Heart right ventricle (tissue), 16 donors: Measurements from ENCODE around the gene OGFR. TPM values are rescaled to one million over a fixed set of nuclear protein-coding genes. Genes with fewer than 3 reads are reported as not detected.

Experiments used
- ATAC-seq, 8 donors: fragments of 200-7000 bp; cut with Tn5 transposase; one replicate each; pipeline ENCODE4 v1.9.1; 2020; ENCODE audit warnings: mild to moderate bottlenecking in 8 of 8, moderate library complexity in 8 of 8, moderate number of reproducible peaks in 1 of 8
- DNase-seq, 2 donors: peaks; one replicate each; pipeline ENCODE4 v3.0.0-alpha.2; 2020
- H3K27ac ChIP-seq, 10 donors: fragments of 200-600 bp; sonication (generic) in 2 of 10; one replicate each; pipeline versions ENCODE4 v1.5.0 to v1.8.0; 2020 to 2022; ENCODE audit warnings: mild to moderate bottlenecking in 3 of 10
- H3K27me3 ChIP-seq, 7 donors: fragments of 200-600 bp; one replicate each; pipeline ENCODE4 v1.8.0; 2021 to 2022; ENCODE audit warnings: mild to moderate bottlenecking in 2 of 7
- H3K36me3 ChIP-seq, 9 donors: fragments of 200-600 bp; sonication (generic) in 1 of 9; one replicate each; pipeline versions ENCODE4 v1.5.0 to v1.8.0; 2020 to 2022; ENCODE audit warnings: mild to moderate bottlenecking in 2 of 9
- H3K4me1 ChIP-seq, 9 donors: fragments of 200-600 bp; sonication (generic) in 1 of 9; one replicate each; pipeline versions ENCODE4 v1.5.0 to v1.8.0; 2020 to 2022; ENCODE audit warnings: mild to moderate bottlenecking in 4 of 9
- H3K4me3 ChIP-seq, 10 donors: fragments of 200-600 bp; sonication (generic) in 2 of 10; one replicate each; pipeline versions ENCODE4 v1.5.0 to v1.8.0; 2020 to 2022; ENCODE audit warnings: mild to moderate bottlenecking in 7 of 10, moderate library complexity in 2 of 10
- H3K9me3 ChIP-seq, 11 donors: fragments of 200-600 bp in 10 of 11; sonication (generic) in 2 of 11; one replicate each; pipeline versions ENCODE4 v1.5.0 to v1.8.0; 2013 to 2022; ENCODE audit warnings: mild to moderate bottlenecking in 2 of 11, control low read depth in 1 of 11, moderate library complexity in 1 of 11
- CTCF ChIP-seq, 9 donors: fragments of 200-600 bp; sonication (generic) in 2 of 9; IDR thresholded peaks; one replicate each; pipeline versions ENCODE4 v1.5.0 to v1.8.0; 2021 to 2022; ENCODE audit warnings: antibody characterized with exemption in 9 of 9, mild to moderate bottlenecking in 5 of 9, moderate library complexity in 1 of 9
- WGBS, 2 donors: extraction: QIAGEN DNeasy Blood & Tissue Kit; methylation state at CpG; one replicate each; pipeline ENCODE4 v1.1.7; 2013; ENCODE audit warnings: inconsistent platforms in 1 of 2; 5-methylcytosine and 5-hydroxymethylcytosine counted together
- intact Hi-C, 10 donors: fragments of 100-400 bp; cut with DNase I; formaldehyde crosslinking; loops; one replicate each; pipeline versions ENCODE4 v1.11.1 to v1.14.2; 2022
- polyA plus RNA-seq, 2 donors: library from polyadenylated mRNA; stranded (reverse); fragments of 200-250 nt; gene quantifications; one replicate each; pipeline ENCODE4 v1.2.3, GENCODE V29; 2013
- total RNA-seq, 10 donors: library from RNA; stranded (reverse); fragmentation: NEBNext Ultra II Directional in 3 of 10; extraction: Animal tissue kit (Norgen Biotek cat#: 25700) in 3 of 10; gene quantifications; one replicate each; pipeline versions ENCODE4 v1.2.1 to v1.2.4, GENCODE V29; 2021 to 2023
- donor health status: Arrhythmogenic right ventricular cardiomyopathy.
- donor health status: ischemic (EF 13 %, LVEDD 7.1; RV severe dilation, severe dysfunction).
- donor health status: healthy with polysubstance abuse.
- donor health status: DM: no; HTN: yes; CAD: no.
- donor health status: DM: no; HTN: no; CAD: no.
- donor health status: ischemic (EF 25% LVEDD 6.9; RV normal size, moderate dysfunction).
- donor health status: ischemic (EF 25% LVEDD 5.7; RV mildly dilated, moderate dysfunction).
- donor health status: healthy.
- donor health status: DM: yes; HTN: yes; CAD: no.
- donor health status: Ischemic cardiomyopathy.
- donor health status: ischemic (EF 35%, LVEDD 5.7; RV mildly dilated, moderate dysfunction).
- donor health status: nonischemic (EF 11% LVEDD 7.7; RV severe dilation, severe dysfunction).
- donor health status: DM: yes; HTN: yes; CAD: no.
- donor health status: PGD.
- donor health status: ischemic (EF 29% LVEDD 5.4; RV normal size, mild dysfunction).
- donor health status: nonischemic (EF 23%, LVEDD 6.1; RV moderate dilation, normal function).

Gene OGFR
- total and polyA plus RNA-seq, 12 donors: 13.0 to 37.5 (median 17.5) TPM

DNA sequence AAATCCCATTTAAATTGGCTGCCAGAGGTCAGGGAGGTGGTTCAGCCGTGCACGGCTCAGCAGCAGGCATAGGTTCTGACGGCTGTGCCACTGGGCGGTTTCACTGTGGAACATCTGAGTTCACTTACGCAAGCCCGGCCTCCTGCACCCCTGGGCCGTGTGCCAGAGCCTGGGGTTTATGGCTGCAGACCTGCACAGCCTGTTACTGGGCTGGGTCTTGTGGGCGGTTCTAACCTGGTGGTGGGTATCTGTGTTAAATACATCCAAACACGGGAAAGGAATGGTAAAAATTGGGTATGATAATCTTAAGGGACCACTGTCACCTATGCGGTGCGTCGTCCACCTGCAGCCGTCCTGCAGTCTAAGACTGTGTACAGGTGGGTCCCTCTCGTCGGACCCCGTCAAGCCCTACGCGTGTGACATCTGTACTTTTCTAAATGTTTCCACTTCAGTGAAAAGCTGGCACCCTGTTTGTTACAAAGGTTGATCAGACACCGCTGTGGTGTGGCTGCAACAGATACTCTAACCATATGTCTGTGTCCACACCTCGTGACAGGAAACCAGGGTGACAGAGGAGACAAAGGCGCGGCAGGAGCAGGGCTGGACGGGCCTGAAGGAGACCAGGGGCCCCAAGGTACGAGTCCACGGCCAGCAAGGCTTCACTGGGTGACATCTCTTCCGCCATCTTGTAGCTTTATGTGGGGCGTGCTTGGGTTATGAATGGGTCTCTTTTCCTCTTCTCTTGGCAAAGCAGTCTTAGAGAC lies 33.7 kb downstream of the OGFR start:
- Histone ChIP-seq H3K4me3 (no peak overlapping the region), H3K9me3 (no peaks in the 10 kb centered on the region), H3K36me3 (no peaks in the 10 kb centered on the region), H3K27me3 (peaks cover 0 to 5% (median 0%) of the 10 kb centered on the region in 7 donors), H3K27ac (no peak overlapping the region), H3K4me1 (peaks cover 0 to 5% (median 0%) of the 10 kb centered on the region in 9 donors)
- peak in 1 of 2 donors; percentile 17 for DNase-seq
- intact Hi-C loops: no loop called here
- WGBS, 2 donors: 82 to 85% methylated on average over 27 of the region's 27 CpGs
- no peak for TF ChIP-seq CTCF (IDR thresholded peaks at IDR 0.05)
- ATAC-seq: peak in 4 of 8 donors; percentile 23 to 56 (median 40)

DNA sequence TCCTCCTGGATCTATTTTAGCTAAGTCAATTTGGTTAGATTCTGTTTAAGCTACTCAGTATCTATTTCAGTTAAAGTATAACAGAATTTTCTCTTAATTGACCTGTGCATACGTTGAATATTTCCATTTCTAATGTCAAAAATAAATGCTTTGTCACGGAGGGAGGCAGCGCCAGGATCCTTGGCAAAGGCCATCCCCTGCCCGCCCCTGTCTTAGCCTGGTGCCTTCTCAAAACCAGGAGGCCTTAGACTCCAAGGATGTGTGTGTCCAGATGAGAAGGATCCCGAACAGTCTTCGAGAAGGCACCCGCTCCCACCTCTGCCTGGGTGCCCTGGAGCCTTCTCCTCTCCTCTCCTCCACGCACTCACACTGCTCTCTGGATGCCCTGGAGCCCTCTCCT lies 34.6 kb downstream of the OGFR start:
- no peak for ATAC-seq
- H3K4me3 ChIP-seq: no peak overlapping the region
- peaks cover 0 to 5% (median 0%) of the 10 kb centered on the region in 7 donors for H3K27me3 ChIP-seq
- peaks cover 0 to 5% (median 0%) of the 10 kb centered on the region in 9 donors for H3K4me1 ChIP-seq
- no peak for DNase-seq
- no peak overlapping the region for H3K27ac ChIP-seq
- no peaks in the 10 kb centered on the region for H3K9me3 ChIP-seq
- no peak for TF ChIP-seq CTCF (IDR thresholded peaks at IDR 0.05)
- WGBS, 2 donors: 93 to 94% methylated on average over 8 of the region's 8 CpGs
- no peaks in the 10 kb centered on the region for H3K36me3 ChIP-seq
- intact Hi-C loops: no loop called here

- H3K27ac ChIP-seq: no peak overlapping the region
- peak in 1 of 8 donors; percentile 11 for ATAC-seq
- intact Hi-C loops: no loop called here
These were observed 35.2 kb downstream of the OGFR start for GRCh38 chr20:62839816-62840215.

More at GRCh38 chr20:62839816-62840215, 35.2 kb downstream of the OGFR start:
- DNase-seq: no peak
- Histone ChIP-seq H3K4me1 (peaks cover 0 to 5% (median 0%) of the 10 kb centered on the region in 9 donors), H3K4me3 (no peak overlapping the region), H3K27me3 (peaks cover 0 to 5% (median 0%) of the 10 kb centered on the region in 7 donors), H3K36me3 (no peaks in the 10 kb centered on the region), H3K9me3 (no peaks in the 10 kb centered on the region)
- TF ChIP-seq CTCF (IDR thresholded peaks at IDR 0.05): no peak
- WGBS, 2 donors: 87% methylated on average over 11 of the region's 11 CpGs
